GM20000 (cell line): ENCODE data around the gene TLX1.

Experiments
- DNase-seq: peaks from one replicate; pipeline ENCODE4 v3.0.0; 2012; ENCODE audit warnings: low spot score
- CTCF ChIP-seq: IDR thresholded peaks from 2 replicates; pipeline ENCODE4 v1.5.1; 2012; ENCODE audit warnings: mild to moderate bottlenecking, control low read depth; ENCODE audit errors: extremely low read depth, missing control alignments

TLX1 gene

GRCh38 chr10:101136007-101136707 lies 5.1 kb downstream of the TLX1 start:
- TF ChIP-seq CTCF, result no peak
- no peak for DNase-seq

DNA sequence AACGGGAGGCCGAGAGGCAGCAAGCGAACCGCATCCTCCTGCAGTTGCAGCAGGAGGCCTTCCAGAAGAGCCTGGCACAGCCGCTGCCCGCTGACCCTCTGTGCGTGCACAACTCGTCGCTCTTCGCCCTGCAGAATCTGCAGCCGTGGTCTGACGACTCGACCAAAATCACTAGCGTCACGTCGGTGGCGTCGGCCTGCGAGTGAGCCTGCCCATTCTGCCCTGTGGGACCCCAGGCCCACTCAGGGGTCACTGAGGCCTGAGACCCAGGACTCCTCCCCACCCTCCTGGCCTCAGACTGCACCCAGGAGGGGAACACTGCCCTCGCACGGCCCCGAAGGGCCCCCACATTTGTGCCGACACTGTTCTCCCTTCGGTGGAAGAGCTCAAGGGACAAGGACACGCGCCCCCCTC lies 5.6 kb downstream of the TLX1 start:
- DNase-seq, result no peak

GRCh38 chr10:101137271-101137670 lies 6.2 kb downstream of the TLX1 start:
- peak; percentile 20 for DNase-seq
- no peak for TF ChIP-seq CTCF

More for the DNA sequence above, 5.6 kb downstream of the TLX1 start:
- TF ChIP-seq CTCF, result no peak

- no peak for TF ChIP-seq CTCF
- DNase-seq, result no peak
Measured at GRCh38 chr10:101138788-101139420, 7.8 kb downstream of the TLX1 start.

DNA sequence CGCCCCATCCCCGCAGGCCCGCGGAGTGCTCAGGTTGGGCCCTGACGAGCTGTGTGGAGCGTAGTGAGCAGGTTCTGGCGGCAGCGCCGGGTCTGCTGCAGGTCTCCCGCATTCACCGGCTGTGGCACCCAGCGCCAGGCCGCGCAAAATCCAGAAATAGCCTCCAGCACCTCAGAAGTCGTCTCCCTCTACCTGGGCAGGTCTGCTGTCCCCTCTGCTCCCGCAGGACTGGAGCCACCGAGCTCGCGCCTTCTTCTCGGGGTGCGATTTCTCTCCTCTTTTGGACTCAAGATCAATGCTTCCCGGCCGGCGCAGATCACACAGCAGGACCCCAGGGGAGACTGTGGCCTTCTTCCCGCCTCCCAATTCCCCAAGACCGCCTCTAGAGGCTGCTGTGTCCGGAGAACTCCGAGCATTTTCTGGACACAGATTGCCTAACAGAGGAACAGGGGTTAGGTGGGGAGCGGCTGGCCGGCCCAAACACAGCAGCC lies 8.4 kb downstream of the TLX1 start:
- TF ChIP-seq CTCF, result no peak
- peak; percentile 31 for DNase-seq

DNA sequence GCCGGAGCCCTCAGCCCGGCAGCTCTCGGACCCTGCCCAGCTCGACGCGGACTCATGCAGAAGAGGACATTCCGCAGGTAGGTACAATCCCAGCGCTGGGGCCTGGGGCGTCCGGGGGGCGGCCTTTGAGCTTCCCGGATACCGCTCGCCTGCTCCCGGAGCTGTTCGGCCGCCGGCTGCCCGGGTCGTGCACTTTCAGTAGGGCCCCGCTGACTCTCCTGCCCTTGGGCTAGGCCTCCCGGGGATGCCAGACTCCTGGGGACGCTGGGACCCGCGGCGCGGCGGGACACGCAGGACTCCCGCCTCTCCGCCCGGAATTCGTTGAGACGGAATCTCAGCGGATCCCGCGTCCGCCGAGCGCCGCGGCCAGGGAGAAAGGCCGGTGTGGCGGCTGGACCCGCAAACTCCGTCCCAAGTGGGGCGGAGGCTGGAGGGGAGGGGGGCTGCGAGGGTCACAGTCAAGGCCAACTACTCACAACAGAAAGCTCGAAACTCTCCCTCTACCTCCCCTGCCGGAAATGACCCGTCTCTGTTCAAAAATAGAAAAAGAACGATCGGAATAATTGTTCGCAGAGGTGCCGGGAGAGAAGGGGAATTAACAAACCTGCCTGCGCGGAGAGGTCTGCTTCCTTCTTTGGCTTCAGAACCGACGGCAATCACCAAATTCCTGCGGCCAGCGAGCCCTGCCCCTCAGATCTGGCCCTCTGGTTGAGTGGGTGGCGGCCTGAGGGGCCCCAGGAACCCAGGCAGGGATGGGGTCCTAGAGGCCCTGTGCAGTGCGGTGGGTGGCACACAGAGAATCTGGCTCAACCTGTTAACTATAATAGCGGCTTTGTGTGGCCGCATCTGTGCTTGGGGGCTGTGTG lies 9.2 kb downstream of the TLX1 start:
- peak; percentile 27 for DNase-seq
- no peak for TF ChIP-seq CTCF
